OCI-M1 (cell line): Measurements from ENCODE around the gene FAF1.

Experiments
- DNase-seq: peaks from one replicate; lab custom pipeline; 2025; lab: John Stamatoyannopoulos, UW

FAF1 gene

DNA sequence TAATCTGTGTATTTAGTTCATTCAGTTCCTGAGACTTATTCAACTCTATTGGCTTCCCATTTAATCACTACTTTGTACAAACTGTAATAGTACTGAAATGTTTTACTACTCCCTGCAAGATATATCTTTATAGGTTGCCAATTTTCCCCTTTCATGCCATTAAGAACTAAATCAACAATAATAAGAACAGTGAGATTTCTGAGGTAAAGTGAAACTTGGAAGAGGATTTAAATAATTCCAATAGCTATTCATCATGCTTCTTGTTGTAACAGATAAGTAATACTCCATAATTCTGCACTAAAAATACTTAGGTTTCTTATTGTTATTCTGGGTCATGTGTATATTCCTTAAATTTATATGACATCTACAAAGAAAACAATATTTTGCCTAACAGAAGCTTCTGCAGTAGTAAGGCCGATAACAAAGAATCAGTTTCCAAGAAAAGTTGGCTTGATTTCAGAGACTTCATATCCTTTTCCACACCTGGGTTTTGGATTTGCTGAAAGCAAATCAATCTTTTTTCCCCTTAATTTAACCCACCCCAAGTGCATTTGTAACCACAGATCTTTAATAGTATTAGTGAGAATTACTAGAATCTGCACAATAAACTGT lies 258.3 kb downstream of the FAF1 start:
- no peak for DNase-seq

DNA sequence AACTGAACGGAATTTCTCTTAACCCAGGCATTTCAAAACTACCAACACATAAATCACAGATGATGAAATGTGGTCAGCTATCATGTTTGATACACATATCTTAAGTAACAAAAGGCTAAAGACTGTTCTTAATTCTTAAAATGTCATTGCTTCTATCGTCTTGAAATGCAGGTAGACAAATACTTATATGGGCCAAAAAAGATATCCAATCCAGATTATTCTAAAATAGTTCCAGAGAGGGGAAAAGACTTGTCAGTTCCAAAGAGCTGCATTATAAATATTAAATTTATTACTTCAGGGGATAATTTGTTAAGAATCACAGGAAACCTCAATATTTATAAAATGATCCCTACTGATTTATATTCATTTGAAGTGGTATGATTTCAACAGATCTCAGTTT lies 259.4 kb downstream of the FAF1 start:
- no peak for DNase-seq

DNA sequence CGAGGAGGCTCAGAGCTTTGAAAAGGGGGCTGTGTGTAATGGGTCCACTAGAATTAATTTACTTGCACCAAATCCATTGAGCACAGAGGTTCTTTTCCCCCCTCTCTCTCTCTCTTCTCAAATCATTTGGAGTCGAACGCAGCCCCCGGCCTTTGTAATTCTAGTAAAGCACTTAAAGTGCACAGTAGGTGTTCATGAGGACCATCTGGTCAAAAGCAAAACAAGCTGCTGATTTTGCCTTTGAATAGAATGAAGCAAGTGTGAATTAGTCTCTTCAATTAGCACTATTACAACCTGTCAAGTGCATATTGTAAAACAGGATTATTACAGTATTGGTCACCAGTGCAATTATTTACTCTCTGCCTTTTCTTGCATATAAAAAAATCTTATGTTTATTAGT lies 259.9 kb downstream of the FAF1 start:
- no peak for DNase-seq

DNA sequence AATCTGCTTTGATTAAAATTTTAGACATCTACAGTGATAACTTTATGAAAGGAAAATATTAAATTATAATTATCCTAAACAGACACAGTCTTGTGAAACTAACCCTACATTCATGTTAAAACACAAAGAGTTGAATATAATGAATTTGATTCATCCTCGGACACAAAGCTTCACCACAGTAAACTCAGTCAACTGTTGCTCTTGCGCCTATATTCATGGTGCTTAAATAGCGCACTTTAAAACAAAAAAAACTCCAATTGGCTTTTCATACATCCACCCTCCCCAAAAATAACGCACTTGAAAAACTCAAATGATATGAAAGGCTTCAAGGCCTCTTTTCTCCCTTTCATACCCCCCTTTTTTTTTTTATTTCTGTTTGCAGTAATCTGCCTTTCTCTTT lies 260.3 kb downstream of the FAF1 start:
- no peak for DNase-seq

DNA sequence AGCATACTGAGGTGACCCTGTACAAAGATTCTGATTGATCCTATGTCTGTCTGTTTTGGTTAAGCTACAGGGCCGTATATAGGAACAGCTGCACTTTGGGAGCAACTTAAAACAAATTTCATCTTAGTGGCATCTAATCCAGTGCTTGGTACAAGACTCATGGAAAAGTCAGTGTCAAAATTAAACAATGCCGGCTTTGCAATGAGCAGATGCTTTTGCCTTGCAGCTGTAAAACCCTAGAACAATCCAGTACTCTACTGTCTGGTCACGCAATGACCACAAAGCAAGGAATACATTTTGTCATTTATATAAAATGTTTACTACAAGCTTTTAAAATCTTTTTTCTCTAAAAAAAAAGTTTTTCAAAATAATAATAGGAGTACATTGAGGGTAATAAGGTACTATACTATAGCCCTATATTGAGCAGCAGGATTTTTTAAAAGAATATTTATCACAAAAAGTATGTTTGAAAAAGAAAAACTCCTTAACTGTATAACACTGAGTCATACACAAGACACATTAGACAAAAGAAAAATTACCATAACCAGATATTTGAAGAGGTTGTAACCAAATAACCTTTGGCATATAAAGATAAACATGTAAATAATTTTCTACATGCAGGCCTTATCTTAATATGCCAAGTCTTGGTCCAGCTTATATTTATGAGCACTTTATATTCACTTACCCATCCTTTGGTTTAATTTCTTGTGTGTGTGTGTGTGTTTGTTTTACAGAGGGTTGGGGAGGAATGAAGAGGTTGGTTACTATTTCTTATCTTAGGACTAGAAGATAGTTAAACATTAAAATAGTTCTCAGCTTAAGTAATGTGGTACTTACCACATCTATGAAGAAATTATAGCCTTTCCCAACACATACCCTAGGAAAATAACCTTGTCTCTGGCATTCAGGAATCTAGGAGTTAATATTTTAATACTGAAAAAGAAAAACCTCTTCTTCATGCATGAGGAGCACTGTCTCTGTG lies 262.3 kb downstream of the FAF1 start:
- DNase-seq, result no peak

DNA sequence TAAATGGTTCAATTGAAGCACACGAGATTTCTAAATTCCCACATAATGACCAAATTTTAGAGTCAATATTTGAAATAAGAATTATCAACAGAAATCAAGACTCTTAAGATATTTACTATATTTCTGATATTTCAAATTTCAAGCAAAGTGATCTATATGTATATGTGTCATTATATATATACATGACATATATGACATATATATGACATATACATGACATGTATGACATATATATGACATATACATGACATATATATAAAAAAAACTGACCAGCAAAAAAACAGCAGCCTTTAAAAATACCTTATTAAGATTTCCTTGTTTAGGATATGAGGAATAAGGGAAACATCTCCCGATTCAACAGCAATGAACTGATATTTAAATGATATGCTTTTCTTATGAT lies 266.2 kb downstream of the FAF1 start:
- DNase-seq, result no peak

DNA sequence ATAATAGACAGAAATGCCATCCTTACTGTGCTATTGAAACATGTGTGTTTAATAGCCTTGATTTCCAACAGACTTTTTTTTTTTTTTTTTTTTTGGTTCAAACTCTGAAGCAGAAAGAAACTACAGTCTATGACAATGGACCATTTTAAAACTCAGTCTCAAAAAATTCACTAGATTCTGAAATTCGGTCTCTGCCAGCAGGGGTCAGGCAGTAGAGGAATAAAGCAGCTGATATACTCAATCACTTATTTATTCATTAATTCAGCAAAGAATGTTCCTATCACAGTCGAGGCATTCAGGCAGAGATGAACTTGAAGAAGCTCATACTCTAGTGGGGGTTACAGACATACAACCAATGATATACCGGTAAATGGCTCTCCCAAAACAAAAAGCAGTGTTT lies 275.9 kb downstream of the FAF1 start:
- no peak for DNase-seq

DNA sequence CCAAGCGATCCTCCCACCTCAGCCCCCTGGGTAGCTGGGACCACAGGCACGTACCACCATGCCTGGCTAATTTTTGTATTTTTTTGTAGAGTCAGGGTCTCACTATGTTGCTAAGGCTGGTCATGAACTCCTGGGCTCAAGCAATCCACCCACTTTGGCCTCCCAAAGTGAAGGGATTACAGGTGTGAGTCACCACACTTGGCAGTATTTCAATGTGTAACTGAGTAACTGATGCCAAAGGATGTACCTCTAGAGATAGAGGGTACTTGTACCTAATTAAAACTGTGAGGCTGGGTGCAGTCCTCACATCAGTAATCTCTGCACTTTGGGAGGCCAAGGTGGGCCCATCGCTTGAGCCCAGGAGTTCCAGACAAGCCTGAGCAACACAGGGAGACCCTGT lies 278.1 kb downstream of the FAF1 start:
- no peak for DNase-seq

DNA sequence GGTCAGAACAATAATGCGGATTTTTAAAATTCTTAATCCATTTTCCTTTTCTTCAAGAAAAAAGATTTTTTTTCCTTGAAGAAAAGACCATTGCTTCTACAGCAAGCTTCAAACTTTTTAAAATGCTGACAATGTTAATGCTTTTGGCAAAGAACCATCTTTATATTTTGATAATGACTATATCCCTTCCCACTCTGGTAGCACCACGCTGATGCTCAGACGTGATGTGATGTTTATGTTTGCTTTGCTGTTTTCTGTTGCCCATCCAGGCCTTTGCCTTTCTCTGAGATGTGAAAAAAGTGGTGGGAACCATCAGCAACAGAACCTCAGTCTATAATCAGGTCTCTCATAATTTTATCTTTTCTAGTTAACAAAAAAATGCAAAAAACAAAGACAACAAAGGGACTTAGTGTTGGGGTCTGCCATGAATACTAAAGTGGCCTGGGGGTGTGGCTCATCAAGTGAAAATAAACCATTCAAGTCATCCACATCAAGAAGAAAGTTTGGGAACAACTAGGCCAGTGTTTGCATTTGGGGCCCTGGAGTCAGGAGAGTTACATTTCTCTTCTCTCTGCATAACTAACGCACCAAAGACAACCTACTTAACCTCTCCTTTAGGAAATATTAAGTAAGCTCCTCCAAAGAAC lies 292.2 kb downstream of the FAF1 start:
- DNase-seq, result no peak

DNA sequence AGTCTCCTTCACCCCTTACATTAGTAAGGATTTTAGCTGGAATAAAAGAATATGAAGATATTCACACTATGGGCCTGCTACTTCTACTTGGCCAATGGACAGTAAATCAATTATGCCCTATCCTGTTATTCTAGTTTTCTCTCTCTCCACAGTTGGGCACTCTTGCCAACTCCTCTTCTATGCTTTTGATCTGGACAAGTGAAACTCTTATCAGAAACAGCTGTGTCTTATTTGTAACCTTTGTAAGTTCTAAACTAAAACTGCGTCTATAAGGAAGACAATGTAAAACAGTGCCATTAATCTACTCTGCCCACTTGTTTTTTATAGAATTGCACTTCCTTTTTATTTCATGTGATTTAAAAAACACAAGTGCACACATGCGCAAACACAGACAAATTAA lies 292.8 kb downstream of the FAF1 start:
- DNase-seq, result peak; percentile 13

DNA sequence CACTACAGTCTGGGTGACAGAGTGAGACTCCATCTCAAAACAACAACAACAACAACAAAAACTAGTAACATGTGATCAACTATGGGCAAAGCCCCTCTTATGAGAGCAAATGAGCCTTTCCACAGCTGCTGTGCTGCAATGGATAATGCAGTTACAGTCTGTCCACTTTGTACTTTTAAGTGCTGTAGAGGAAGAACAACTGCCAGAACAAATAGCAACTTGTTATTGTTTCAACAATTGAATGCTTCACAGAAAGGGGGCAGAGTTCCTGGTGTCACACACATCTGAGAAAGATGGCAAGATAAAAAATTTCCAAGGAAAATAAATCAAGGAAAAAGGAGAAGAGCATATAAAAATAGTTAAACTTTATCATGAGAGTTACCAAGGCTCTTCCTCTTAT lies 293.2 kb downstream of the FAF1 start:
- DNase-seq, result no peak

DNA sequence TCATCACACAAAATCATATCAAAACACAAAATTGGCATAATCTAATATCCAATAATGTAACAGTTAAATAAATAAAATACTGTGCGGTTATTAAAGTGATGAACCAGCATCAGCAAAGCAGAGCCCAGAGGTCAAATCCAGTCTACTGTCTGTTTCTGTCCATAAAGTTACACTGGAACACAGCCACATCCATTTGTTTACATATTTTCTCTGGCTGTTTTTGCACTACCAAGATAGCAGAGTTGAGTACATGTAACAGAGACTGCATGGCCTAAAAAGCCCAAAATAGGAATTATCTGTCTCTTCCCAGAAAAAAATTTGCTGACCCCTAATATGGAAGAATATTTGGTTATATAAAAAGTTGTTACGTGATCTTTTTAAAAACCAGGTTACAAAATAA lies 294.7 kb downstream of the FAF1 start:
- DNase-seq, result no peak

DNA sequence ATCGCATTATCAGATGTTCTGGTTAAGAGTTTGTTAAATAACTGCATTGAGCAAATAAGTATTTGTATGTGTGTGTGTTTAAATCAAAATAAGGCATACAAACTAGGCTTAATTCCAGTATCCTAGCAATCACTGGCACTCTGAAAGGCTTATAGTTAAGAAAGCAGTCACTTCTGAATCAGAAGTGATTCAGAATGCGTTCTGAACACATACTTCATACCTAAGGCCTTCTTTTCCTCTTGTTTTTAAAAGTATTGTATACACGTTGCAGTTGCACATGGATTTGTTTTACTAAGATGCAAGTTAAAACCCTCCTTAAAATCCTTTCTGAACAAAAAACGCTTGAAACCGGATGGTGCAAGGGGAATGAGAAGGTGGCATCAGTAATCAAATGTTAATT lies 298.4 kb downstream of the FAF1 start:
- DNase-seq, result no peak

DNA sequence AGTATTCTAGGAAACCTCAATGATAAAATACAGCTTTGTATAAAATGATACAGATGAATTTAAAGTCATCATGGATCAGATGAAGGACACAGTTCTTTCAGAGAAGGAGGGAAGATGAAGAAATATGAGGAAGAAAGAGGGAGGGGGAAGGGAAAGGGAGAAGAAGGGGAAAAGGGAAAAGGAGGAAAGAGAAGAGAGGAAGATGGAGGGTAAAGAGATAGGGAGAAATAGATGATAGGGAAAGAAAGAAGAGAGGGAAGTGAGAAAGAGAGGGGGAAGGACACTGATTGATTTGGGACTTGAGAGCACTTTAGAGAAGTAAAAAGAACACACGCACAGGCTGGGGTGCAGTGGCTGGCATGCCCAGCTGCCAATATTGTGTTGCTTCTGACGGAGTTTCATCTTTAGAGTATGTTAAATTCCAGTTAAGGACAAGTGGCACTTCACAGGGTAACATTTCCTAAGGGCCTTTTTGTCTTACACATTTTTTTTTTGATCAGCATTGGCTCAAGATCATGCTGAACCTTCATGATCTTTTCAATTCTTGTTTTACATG lies 300.9 kb downstream of the FAF1 start:
- no peak for DNase-seq

DNA sequence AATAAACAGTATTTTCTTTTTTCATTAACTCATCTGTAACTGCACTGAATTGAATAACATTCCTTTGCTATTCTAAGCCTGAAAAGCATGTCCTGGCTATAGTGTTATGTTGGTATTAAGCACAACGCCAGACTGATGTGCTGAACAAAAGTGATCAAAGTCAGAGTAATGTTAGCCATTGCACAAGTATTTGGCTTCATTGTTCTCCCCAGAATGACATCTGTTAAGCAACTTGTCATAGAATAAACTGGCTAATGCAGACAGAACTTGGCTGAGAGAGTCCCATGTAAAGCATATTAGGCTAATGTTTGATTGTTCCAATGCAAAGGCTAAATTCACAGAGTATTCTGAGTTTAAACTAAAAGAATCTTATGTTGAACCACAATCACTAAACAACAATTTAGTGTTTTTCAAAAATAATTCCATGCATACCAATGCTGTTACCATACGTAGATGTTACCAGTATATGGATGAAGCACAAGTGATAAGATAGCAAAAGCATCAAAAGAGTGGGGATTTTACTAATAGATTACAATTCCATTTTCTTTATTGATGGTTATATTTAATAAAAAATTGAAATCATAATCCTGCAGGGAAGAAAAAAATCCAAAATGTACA lies 301.5 kb downstream of the FAF1 start:
- no peak for DNase-seq

DNA sequence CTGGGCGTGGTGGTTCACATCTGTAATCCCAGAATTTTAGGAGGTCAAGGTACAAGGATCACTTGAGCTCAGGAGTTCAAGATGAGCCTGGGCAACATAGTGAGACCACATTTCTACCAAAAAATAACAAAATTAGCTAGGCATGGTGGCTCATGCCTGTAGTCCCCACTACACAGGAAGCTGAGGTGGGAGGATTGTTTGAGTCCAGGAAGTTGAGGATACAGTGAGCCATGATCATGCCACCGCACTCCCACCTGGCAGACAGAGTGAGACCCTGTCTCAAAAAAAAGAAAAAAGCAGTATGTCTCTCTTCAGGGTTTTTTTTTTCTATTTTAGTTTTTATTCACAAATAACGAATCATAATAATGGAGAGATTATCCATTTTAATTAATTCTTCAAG lies 303.1 kb downstream of the FAF1 start:
- no peak for DNase-seq

DNA sequence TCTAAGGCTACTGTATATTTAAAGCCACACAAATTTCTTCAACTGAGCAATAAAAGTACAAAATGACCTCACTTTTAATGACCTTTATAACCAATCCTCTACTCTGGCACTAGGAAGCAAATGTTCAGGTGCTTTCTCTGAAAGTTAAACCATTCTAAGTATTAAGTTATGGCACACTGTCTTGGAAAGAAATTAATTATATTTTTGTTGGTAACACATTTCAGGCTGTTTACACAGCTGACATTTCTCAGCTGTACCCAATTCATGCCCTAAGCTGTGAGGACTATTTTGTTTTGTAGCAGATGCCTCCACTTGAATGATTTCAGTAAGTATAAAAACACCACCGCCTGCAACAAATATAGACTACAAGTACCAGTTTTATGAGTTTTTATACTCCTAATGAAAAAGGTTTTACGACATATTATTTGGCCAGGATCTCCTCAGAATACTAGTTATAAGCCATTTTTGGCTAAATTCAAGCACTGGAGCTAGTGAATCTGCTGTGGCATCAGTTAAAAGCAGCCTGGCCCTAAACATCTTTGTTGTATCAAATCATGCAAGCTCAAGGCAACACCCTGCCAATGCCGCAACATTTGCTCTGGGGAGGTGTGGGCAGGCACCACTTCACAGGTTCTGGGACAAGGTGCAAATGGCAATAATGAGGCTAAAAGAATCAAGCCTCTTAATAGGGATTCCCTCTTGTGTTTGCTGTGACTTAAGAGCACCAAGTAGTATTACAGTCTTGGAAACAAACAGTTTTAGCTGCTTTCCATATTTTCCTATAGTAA lies 308.4 kb downstream of the FAF1 start:
- DNase-seq, result no peak

DNA sequence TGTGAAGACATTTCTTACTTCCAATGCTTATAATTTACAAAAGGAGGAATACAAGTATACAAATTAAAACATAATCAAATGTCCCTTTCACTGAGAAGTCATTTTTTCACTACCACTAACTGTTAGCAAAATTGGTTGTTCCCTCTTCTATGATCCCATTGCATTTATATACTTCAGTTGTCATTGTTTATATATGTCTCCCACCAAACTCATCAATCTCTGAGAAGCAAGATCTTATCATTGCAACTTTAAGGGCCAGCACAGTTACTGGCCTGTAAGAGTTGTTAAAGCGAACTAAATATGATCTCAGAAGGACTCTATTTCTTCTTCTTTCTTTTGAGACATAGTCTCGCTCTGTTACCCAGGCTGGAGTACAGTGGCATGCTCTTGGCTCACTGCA lies 313.5 kb downstream of the FAF1 start:
- no peak for DNase-seq

DNA sequence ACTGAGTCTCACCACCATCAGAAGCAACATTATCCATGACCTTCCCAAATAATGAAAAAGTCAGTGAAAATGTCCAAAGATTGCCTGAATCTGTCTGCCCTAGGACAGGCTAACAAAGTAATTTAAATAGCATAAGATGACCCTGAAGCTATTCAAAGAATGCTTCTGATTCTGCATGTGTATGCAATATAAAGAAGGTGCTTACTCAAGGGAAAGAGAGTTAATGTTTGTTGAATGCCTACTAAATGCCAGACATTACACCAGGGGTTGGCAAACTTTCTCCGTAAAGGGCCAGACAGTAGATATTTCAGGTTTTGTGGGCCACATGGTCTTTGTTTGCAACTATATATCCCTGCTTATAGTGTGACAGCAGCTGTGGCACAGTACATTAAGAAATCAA lies 314.9 kb downstream of the FAF1 start:
- DNase-seq, result no peak

DNA sequence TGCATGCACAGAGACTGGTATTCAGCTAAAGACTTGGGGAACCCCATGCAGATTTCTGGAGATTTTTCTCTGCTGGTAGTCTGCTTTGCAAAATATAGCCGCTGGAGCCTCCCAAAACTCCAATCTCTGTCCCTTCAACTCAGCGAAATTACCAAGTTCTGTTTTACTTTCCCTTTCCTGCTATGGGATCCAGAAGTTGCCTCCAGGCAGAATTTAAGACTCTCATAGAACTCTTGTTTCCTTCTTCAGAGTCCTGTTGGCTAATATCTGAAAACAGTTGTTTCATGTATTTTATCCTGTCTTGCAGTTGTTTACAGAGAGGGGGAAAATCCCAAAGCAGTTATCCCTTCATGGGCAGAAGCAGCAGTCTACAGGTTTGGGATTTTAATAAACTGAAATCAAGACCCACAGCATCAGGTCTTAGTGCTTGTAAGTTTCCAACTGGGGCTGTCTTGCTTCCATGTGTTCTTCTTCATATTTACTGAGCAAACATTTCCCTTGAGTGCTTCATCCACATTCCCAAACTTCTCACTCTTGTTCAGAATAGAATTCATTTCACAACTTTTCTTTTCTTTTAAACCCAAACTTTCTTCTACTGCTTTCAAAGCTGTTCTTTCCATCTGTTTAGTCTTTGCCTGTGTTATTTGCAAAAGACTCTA lies 315.5 kb downstream of the FAF1 start:
- no peak for DNase-seq

DNA sequence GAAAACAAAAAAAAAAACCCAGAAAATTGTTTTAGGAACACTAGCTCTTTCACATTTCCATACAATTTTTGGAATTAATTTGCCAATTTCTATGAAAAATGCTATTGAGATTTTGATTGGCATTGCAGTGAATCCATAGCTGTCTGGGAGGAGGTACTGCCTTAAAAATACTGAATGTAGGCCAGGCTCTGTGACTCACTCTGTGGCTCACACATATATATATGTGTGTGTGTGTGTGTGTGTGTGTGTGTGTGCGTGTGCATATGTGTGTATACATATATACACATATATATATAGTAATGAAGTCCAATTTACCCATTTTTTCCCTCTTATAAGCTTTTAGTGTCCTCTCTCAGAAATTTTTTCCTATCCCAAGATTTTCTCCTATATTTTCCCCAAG lies 322.6 kb downstream of the FAF1 start:
- no peak for DNase-seq
